WERI-Rb-1 (cell line): ENCODE data around the gene NUP93.

Experiments
- DNase-seq: peaks from one replicate; pipeline ENCODE4 v3.0.0-alpha.2; 2020
- H3K27ac ChIP-seq: fragments of 250-450 bp; sonication (Bioruptor Pico); 2 replicates; pipeline ENCODE4 v1.5.1; 2020; ENCODE audit warnings: mild to moderate bottlenecking, moderate library complexity
- H3K27me3 ChIP-seq: fragments of 250-450 bp; sonication (Bioruptor Pico); 2 replicates; pipeline ENCODE4 v1.5.1; 2021; ENCODE audit warnings: mild to moderate bottlenecking, low read depth, moderate library complexity; ENCODE audit not compliant: insufficient read depth, severe bottlenecking
- H3K36me3 ChIP-seq: fragments of 250-450 bp; sonication (Bioruptor Pico); 2 replicates; pipeline ENCODE4 v1.5.1; 2020; ENCODE audit warnings: mild to moderate bottlenecking, moderate library complexity
- H3K4me3 ChIP-seq: 2 replicates; pipeline ENCODE4 v1.5.1; 2011; ENCODE audit warnings: low read depth, mild to moderate bottlenecking, control low read depth, low read length
- H3K9me3 ChIP-seq: fragments of 250-450 bp; sonication (Bioruptor Pico); 2 replicates; pipeline ENCODE4 v1.5.1; 2021; ENCODE audit warnings: mild to moderate bottlenecking, moderate library complexity; ENCODE audit not compliant: severe bottlenecking
- TF ChIP-seq, protein P1 (sequence below): IDR thresholded peaks from 2 replicates; pipeline ENCODE4 v1.5.1; 2011; ENCODE audit warnings: low read depth, mild to moderate bottlenecking, control low read depth, inconsistent platforms, low read length

The NUP93 gene

DNA sequence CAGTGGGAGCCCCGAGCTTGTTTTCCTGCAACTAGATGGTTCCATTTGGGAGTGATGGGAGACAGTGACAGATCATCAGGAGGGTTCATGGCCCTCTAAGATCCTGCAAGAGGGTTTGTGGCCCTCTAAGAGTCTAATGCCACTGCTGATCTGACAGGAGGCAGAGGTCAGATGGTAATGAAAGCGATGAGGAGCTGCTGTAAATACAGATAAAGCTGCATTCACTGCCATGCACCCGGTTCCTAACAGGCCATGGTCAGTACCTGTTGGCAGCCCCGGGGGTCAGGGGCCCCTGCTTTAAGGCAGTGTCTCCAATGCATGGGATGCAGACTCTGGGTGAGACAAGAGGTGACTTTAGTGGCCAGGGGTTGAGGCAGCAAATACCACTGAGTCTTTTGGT, 165.9 kb downstream of the NUP93 start:
- Histone ChIP-seq H3K27me3 (no peaks in the 10 kb centered on the region), H3K4me3 (no peak overlapping the region), H3K36me3 (no peaks in the 10 kb centered on the region), H3K9me3 (no peaks in the 10 kb centered on the region), H3K27ac (no peak overlapping the region)
- TF ChIP-seq, protein P1, sequence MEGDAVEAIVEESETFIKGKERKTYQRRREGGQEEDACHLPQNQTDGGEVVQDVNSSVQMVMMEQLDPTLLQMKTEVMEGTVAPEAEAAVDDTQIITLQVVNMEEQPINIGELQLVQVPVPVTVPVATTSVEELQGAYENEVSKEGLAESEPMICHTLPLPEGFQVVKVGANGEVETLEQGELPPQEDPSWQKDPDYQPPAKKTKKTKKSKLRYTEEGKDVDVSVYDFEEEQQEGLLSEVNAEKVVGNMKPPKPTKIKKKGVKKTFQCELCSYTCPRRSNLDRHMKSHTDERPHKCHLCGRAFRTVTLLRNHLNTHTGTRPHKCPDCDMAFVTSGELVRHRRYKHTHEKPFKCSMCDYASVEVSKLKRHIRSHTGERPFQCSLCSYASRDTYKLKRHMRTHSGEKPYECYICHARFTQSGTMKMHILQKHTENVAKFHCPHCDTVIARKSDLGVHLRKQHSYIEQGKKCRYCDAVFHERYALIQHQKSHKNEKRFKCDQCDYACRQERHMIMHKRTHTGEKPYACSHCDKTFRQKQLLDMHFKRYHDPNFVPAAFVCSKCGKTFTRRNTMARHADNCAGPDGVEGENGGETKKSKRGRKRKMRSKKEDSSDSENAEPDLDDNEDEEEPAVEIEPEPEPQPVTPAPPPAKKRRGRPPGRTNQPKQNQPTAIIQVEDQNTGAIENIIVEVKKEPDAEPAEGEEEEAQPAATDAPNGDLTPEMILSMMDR, result no peak
- DNase-seq, result no peak

DNA sequence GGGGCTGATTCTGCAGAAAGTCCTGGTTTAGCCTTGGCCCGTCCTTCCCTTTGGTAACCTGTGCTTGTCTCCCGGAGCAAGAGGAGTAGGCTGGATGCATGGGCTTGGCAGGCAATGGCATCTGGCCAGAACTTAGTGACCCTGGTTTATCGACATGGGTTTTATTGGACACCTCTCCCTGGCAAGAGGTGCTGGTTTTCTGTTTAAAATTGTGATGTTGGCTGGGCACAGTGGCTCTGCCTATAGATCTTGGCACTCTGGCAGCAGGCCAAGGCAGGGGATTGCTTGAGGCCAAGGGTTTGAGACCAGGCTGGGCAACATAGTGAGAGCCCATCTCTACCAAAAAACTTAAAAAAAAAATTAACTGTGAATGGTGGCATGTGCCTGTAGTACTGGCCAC, 166.3 kb downstream of the NUP93 start:
- no peaks in the 10 kb centered on the region for H3K9me3 ChIP-seq
- TF ChIP-seq, protein P1, result no peak
- no peaks in the 10 kb centered on the region for H3K27me3 ChIP-seq
- no peak overlapping the region for H3K27ac ChIP-seq
- H3K36me3 ChIP-seq, result no peaks in the 10 kb centered on the region
- H3K4me3 ChIP-seq, result no peak overlapping the region
- no peak for DNase-seq

DNA sequence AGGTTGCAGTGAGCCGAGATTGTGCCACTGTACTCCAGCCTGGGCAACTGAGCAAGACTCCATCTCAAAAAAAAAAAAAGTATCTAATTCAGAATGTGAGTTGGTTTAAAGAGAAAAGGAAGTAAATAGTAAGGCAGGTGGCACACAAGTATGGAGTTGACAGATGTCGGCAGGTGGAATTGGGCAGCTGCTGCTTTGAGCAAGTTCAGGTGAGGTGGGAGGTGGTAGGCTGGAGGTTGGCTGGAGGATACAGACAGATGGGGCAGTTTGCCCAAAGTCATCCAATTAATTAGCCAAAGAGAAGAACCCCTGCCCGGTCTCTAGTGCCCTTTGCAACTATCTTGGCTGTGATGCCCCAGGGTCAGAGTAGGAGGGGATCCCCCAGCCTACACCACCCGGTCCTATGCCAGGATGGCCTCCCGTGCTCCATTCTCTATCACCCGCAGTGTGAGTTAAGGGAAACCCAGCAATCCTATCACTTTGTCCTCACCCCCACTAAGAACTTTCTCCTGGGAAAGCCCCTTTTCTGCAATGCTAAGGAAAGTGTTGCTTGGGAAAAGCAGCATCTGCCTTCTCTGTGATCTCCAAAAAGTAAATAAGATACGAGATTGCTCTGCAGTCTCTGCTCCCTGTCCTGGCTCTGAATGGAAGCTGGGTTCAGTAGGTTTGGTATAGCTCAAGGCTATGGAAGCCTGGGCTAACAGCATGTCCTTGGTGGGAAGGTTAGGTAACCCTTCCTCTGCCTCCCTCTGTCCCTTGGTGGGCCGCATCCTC, 167.3 kb downstream of the NUP93 start:
- Histone ChIP-seq H3K36me3 (no peaks in the 10 kb centered on the region), H3K27me3 (no peaks in the 10 kb centered on the region), H3K27ac (no peak overlapping the region), H3K4me3 (no peak overlapping the region), H3K9me3 (no peaks in the 10 kb centered on the region)
- TF ChIP-seq, protein P1, result no peak
- no peak for DNase-seq

DNA sequence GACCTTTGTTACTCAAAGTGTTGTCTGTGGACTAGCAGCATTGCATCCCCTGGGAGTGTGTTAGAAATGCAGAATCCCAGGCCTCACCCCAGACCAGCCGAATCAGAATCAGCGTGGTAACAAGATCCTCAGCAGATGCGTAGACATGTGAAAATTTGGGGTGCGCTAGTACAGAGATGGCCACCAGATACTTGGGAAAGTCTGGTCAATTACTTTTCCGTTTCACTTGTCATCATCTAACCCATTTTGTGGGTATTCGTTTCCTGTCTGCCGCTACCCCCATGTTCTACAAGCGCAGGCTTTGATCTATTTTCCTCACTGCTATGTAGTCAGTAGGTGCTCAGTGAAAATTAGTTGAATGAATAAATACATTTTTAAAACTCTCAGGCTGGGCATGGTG, 168.9 kb downstream of the NUP93 start:
- TF ChIP-seq, protein P1, result no peak
- Histone ChIP-seq H3K36me3 (no peaks in the 10 kb centered on the region), H3K4me3 (no peak overlapping the region), H3K27me3 (no peaks in the 10 kb centered on the region), H3K9me3 (no peaks in the 10 kb centered on the region), H3K27ac (no peak overlapping the region)
- DNase-seq, result no peak
